Fibroblast of skin of scalp (primary cell): ENCODE measurements around the gene AKR1C8.
"Not testable (repeated sequence)": the region's sequence is repeated elsewhere in the genome, so short reads cannot be mapped to it uniquely, and the experiment has no call there.

Experiments used
- DNase-seq: peaks from one replicate; pipeline ENCODE4 v3.0.0-alpha.2; 2013

AKR1C8 gene

GRCh38 chr10:5165738-5166137 lies 19.2 kb downstream of the AKR1C8 start:
- no peak for DNase-seq

GRCh38 chr10:5163487-5163886 lies 21.5 kb downstream of the AKR1C8 start:
- DNase-seq, result no peak

- no peak for DNase-seq
These were observed 25.8 kb downstream of the AKR1C8 start for GRCh38 chr10:5159126-5159525.

- no peak for DNase-seq
These were observed 27.4 kb downstream of the AKR1C8 start for GRCh38 chr10:5157501-5157900.

- no peak for DNase-seq
These were observed 29.0 kb downstream of the AKR1C8 start for GRCh38 chr10:5155951-5156350.

GRCh38 chr10:5151076-5151475 lies 33.9 kb downstream of the AKR1C8 start:
- DNase-seq, result no peak

GRCh38 chr10:5148678-5149032 lies 36.3 kb downstream of the AKR1C8 start:
- no peak for DNase-seq

GRCh38 chr10:5147981-5148677 lies 36.8 kb downstream of the AKR1C8 start:
- DNase-seq, result no peak

GRCh38 chr10:5147255-5147980 lies 37.5 kb downstream of the AKR1C8 start:
- no peak for DNase-seq

GRCh38 chr10:5146920-5147254 lies 38.1 kb downstream of the AKR1C8 start:
- DNase-seq, result no peak

GRCh38 chr10:5143137-5143536 lies 41.8 kb downstream of the AKR1C8 start:
- DNase-seq, result no peak

- DNase-seq, result no peak
These were observed 42.8 kb downstream of the AKR1C8 start for GRCh38 chr10:5142199-5142598.

- not testable (repeated sequence) for DNase-seq
These were observed 47.3 kb downstream of the AKR1C8 start for GRCh38 chr10:5137699-5138098.

GRCh38 chr10:5136468-5137087 lies 48.4 kb downstream of the AKR1C8 start:
- DNase-seq, result no peak

GRCh38 chr10:5135581-5135980 lies 49.4 kb downstream of the AKR1C8 start:
- no peak for DNase-seq

GRCh38 chr10:5125315-5126044 lies 59.5 kb downstream of the AKR1C8 start:
- no peak for DNase-seq

GRCh38 chr10:5123886-5124285 lies 61.1 kb downstream of the AKR1C8 start:
- no peak for DNase-seq

- DNase-seq, result not testable (repeated sequence)
These were observed 65.0 kb downstream of the AKR1C8 start for GRCh38 chr10:5119997-5120396.

- DNase-seq, result no peak
These were observed 67.9 kb downstream of the AKR1C8 start for GRCh38 chr10:5117026-5117425.

GRCh38 chr10:5116621-5117020 lies 68.3 kb downstream of the AKR1C8 start:
- DNase-seq, result no peak

- DNase-seq, result not testable (repeated sequence)
These were observed 75.1 kb downstream of the AKR1C8 start for GRCh38 chr10:5109861-5110260.

- DNase-seq, result no peak
These were observed 76.1 kb downstream of the AKR1C8 start for GRCh38 chr10:5108658-5109416.
